MM.1S (cell line): ENCODE data around the gene BRIX1.

Source experiments
- CTCF ChIP-seq: fragments of 300-600 bp; sonication (generic); IDR thresholded peaks from 2 replicates; pipeline ENCODE4 v1.5.1; 2016; ENCODE audit warnings: antibody characterized with exemption, low read length, mixed read lengths
- EZH2 ChIP-seq: fragments of 300-600 bp; sonication (generic); optimal IDR thresholded peaks from 2 replicates; pipeline ENCODE3; 2017; ENCODE audit warnings: low read depth, mild to moderate bottlenecking, antibody characterized with exemption, low read length, mixed read lengths
- EZH2phosphoT487 ChIP-seq: fragments of 300-600 bp; sonication (generic); IDR thresholded peaks from 2 replicates; pipeline ENCODE4 v1.6.1; 2018; ENCODE audit warnings: antibody characterized with exemption, low read length

GRCh38 chr5:34957321-34957720, 41.8 kb downstream of the BRIX1 start:
- TF ChIP-seq CTCF (no peak), EZH2phosphoT487 (no peak), EZH2 (no peak)
